Measurements from ENCODE around the gene KIF1B.

GRCh38 chr1:10389271-10389973 lies 179.1 kb downstream of the KIF1B start:
- TF ChIP-seq SP1 (IDR thresholded peaks at IDR 0.05) (no peak), NFRKB (IDR thresholded peaks at IDR 0.05) (no peak), BHLHE40 (IDR thresholded peaks at IDR 0.05; ENCODE audit: borderline replicate concordance) (no peak), LEF1 (IDR thresholded peaks at IDR 0.05; ENCODE audit: borderline replicate concordance) (no peak), ELF4 (IDR thresholded peaks at IDR 0.05) (no peak), TARDBP (IDR thresholded peaks at IDR 0.05) (no peak), SUZ12 (IDR thresholded peaks at IDR 0.05) (no peak)
